ENCODE measurements around the gene GTSE1.
A peak's percentile ranks its signal among the peaks of the same experiment; 100 is the strongest.

The GTSE1 gene

GRCh38 chr22:46367707-46368191 is 71.1 kb downstream of the GTSE1 start:
- DNase-seq: peak; percentile 79 to 83

GRCh38 chr22:46368422-46368821 is 71.8 kb downstream of the GTSE1 start:
- DNase-seq: no peak

- DNase-seq: no peak
Measured at GRCh38 chr22:46368871-46369715, 72.4 kb downstream of the GTSE1 start.

GRCh38 chr22:46369716-46370583 is 73.3 kb downstream of the GTSE1 start:
- no peak for DNase-seq

- DNase-seq: no peak
Measured at GRCh38 chr22:46370584-46371291, 74.1 kb downstream of the GTSE1 start.

GRCh38 chr22:46371623-46372226 is 75.1 kb downstream of the GTSE1 start:
- DNase-seq: no peak

- no peak for DNase-seq
Measured at GRCh38 chr22:46372686-46373085, 76.0 kb downstream of the GTSE1 start.

- DNase-seq: no peak
Measured at GRCh38 chr22:46373159-46373558, 76.5 kb downstream of the GTSE1 start.

GRCh38 chr22:46373921-46374662 is 77.4 kb downstream of the GTSE1 start:
- no peak for DNase-seq

GRCh38 chr22:46374663-46375474 is 78.2 kb downstream of the GTSE1 start:
- no peak for DNase-seq

- DNase-seq: no peak
Measured at GRCh38 chr22:46376111-46376510, 79.4 kb downstream of the GTSE1 start.

- no peak for DNase-seq
Measured at GRCh38 chr22:46376908-46377524, 80.3 kb downstream of the GTSE1 start.

GRCh38 chr22:46377525-46378425 is 81.1 kb downstream of the GTSE1 start:
- no peak for DNase-seq

- DNase-seq: no peak
Measured at GRCh38 chr22:46378426-46379065, 81.9 kb downstream of the GTSE1 start.

GRCh38 chr22:46379066-46379930 is 82.6 kb downstream of the GTSE1 start:
- DNase-seq: no peak

GRCh38 chr22:46380069-46380468 is 83.4 kb downstream of the GTSE1 start:
- DNase-seq: no peak
